Left ventricle myocardium inferior (tissue), 1 donor: ENCODE measurements around the gene LTN1. TPM values are rescaled to one million over a fixed set of nuclear protein-coding genes. Genes with fewer than 3 reads are reported as not detected.

Experiments
- DNase-seq: peaks from one replicate; pipeline ENCODE4 v3.0.0-alpha.2; 2020
- H3K27ac ChIP-seq: fragments of 200-600 bp; replicated peaks from 2 replicates; pipeline ENCODE4 v1.8.0; 2021
- H3K27me3 ChIP-seq: fragments of 200-600 bp; 2 replicates; pipeline ENCODE4 v1.8.0; 2021; ENCODE audit warnings: low read depth
- H3K36me3 ChIP-seq: fragments of 200-600 bp; 2 replicates; pipeline ENCODE4 v1.8.0; 2021
- H3K4me1 ChIP-seq: fragments of 200-600 bp; 2 replicates; pipeline ENCODE4 v1.8.0; 2021
- H3K4me3 ChIP-seq: fragments of 200-600 bp; 2 replicates; pipeline ENCODE4 v1.8.0; 2021; ENCODE audit warnings: mild to moderate bottlenecking, moderate library complexity
- H3K9me3 ChIP-seq: fragments of 200-600 bp; replicated peaks from 2 replicates; pipeline ENCODE4 v1.8.0; 2021
- CTCF ChIP-seq: fragments of 200-600 bp; IDR thresholded peaks from 2 replicates; pipeline ENCODE4 v1.8.0; 2021; ENCODE audit warnings: antibody characterized with exemption, mild to moderate bottlenecking, borderline replicate concordance
- intact Hi-C: fragments of 100-400 bp; cut with micrococcal nuclease; formaldehyde crosslinking; loops from one replicate; pipeline ENCODE4 v1.11.0; 2022
- total RNA-seq: library from RNA; stranded (reverse); fragmentation: NEBNext Ultra II Directional; extraction: Animal tissue kit (Norgen Biotek cat#: 25700); gene quantifications from one replicate; pipeline ENCODE4 v1.2.1, GENCODE V29; 2021
- donor health status: DM: no; HTN: yes; CAD: no; lungs with severe emphysema.

The LTN1 gene
- total RNA-seq, 1 donor from 2014 or later: 16.6 TPM

- no peaks in the 10 kb centered on the region for H3K4me1 ChIP-seq
- intact Hi-C loops: loop anchor here (10.0 kb wide), 1 partner anchor 59 kb away; no protein-coding TSS in a partner anchor
- H3K27me3 ChIP-seq: no peaks in the 10 kb centered on the region
- no peak overlapping the region for H3K4me3 ChIP-seq
- no peak overlapping the region for H3K27ac ChIP-seq
- no peak for DNase-seq
- H3K9me3 ChIP-seq: no peaks in the 10 kb centered on the region
- no peaks in the 10 kb centered on the region for H3K36me3 ChIP-seq
- TF ChIP-seq CTCF: no peak
Observed at GRCh38 chr21:28903448-28903847, 89.2 kb downstream of the LTN1 start.

DNA sequence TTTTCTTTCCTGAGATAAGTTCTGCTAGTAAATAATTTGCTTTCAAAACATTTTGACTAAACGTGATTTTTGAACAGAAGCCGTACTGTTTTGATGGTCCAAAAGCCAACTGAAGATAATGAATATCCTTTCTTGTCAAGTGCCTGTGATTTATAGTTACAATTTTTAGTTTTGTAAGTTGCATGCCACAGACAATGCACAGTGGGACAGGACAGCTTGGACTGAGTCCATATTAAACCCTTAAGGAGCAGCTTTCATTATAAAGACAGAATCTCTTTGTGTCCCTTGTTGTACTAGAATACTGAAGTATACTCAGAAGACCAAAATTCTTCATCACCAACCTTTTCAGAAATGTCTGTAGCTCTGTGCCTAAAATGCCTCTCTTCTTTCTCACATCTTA, 92.2 kb downstream of the LTN1 start:
- no peaks in the 10 kb centered on the region for H3K36me3 ChIP-seq
- H3K9me3 ChIP-seq: peaks cover 4% of the 10 kb centered on the region
- H3K27me3 ChIP-seq: no peaks in the 10 kb centered on the region
- H3K4me3 ChIP-seq: no peak overlapping the region
- H3K4me1 ChIP-seq: no peaks in the 10 kb centered on the region
- no peak for TF ChIP-seq CTCF
- no peak overlapping the region for H3K27ac ChIP-seq
- no peak for DNase-seq
- intact Hi-C loops: loop anchor here (10.0 kb wide), 1 partner anchor 56 kb away; no protein-coding TSS in a partner anchor

- Histone ChIP-seq H3K4me3 (no peak overlapping the region), H3K27me3 (no peaks in the 10 kb centered on the region), H3K36me3 (no peaks in the 10 kb centered on the region), H3K9me3 (peaks cover 4% of the 10 kb centered on the region), H3K4me1 (no peaks in the 10 kb centered on the region), H3K27ac (no peak overlapping the region)
- DNase-seq: no peak
- TF ChIP-seq CTCF: no peak
- intact Hi-C loops: loop anchor here (10.0 kb wide), 1 partner anchor 55 kb away; no protein-coding TSS in a partner anchor
Observed at GRCh38 chr21:28899744-28900143, 92.9 kb downstream of the LTN1 start.

DNA sequence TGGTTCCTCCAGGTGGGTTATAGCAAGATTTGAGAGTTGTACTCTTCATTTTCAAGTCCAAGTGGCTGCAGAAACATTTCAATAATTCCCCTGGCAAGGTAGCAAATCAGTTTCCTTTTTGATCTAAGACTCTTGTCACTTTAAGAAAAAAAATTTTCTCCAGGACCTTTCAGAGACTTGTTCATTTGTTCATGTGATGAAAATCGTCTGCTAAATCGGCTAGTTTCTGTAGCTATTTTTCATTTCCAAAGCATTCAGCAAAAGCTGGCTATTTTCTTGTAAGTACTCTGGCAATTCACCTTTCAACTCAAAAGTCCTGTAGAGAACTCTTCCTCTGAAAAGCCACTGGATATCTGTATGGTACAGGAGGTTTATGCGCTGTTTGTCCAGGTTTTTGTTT, 93.5 kb downstream of the LTN1 start:
- Histone ChIP-seq H3K36me3 (no peaks in the 10 kb centered on the region), H3K9me3 (peaks cover 4% of the 10 kb centered on the region), H3K27me3 (no peaks in the 10 kb centered on the region), H3K27ac (no peak overlapping the region), H3K4me1 (no peaks in the 10 kb centered on the region), H3K4me3 (no peak overlapping the region)
- no peak for TF ChIP-seq CTCF
- intact Hi-C loops: no loop called here
- DNase-seq: no peak

- no peak overlapping the region for H3K27ac ChIP-seq
Observed at GRCh38 chr21:28893687-28894086, 99.0 kb downstream of the LTN1 start.

More at GRCh38 chr21:28893687-28894086, 99.0 kb downstream of the LTN1 start:
- Histone ChIP-seq H3K36me3 (no peaks in the 10 kb centered on the region), H3K27me3 (no peaks in the 10 kb centered on the region), H3K4me1 (no peaks in the 10 kb centered on the region), H3K4me3 (no peak overlapping the region), H3K9me3 (peaks cover 4% of the 10 kb centered on the region)
- TF ChIP-seq CTCF: no peak
- intact Hi-C loops: no loop called here
- no peak for DNase-seq
